Heart left ventricle (tissue), 16 donors: ENCODE measurements around the gene HS6ST3. TPM values are rescaled to one million over a fixed set of nuclear protein-coding genes. Genes with fewer than 3 reads are reported as not detected.

Experiments used
- ATAC-seq, 4 donors: fragments of 200-7000 bp; cut with Tn5 transposase; one replicate each; pipeline ENCODE4 v1.9.1; 2020 to 2022; ENCODE audit warnings: moderate library complexity in 4 of 4, mild to moderate bottlenecking in 3 of 4, moderate number of reproducible peaks in 1 of 4
- DNase-seq, 5 donors: peaks; one replicate each; pipeline ENCODE4 v3.0.0-alpha.2; 2020
- H3K27ac ChIP-seq, 12 donors: fragments of 200-600 bp; sonication (generic) in 4 of 12; one replicate each; pipeline versions ENCODE4 v1.5.0 to v1.8.0; 2016 to 2022; ENCODE audit warnings: mild to moderate bottlenecking in 2 of 12
- H3K27me3 ChIP-seq, 9 donors: fragments of 200-600 bp; sonication (generic) in 2 of 9; one replicate each; pipeline versions ENCODE4 v1.5.1 to v1.8.0; 2016 to 2022; ENCODE audit warnings: mild to moderate bottlenecking in 3 of 9
- H3K36me3 ChIP-seq, 9 donors: fragments of 200-600 bp; sonication (generic) in 2 of 9; one replicate each; pipeline versions ENCODE4 v1.5.0 to v1.8.0; 2018 to 2022; ENCODE audit warnings: mild to moderate bottlenecking in 2 of 9
- H3K4me1 ChIP-seq, 12 donors: fragments of 200-600 bp; sonication (generic) in 4 of 12; one replicate each; pipeline versions ENCODE4 v1.5.0 to v1.8.0; 2016 to 2022; ENCODE audit warnings: mild to moderate bottlenecking in 3 of 12
- H3K4me3 ChIP-seq, 12 donors: fragments of 200-600 bp; sonication (generic) in 4 of 12; one replicate each; pipeline versions ENCODE4 v1.5.0 to v1.8.0; 2017 to 2022; ENCODE audit warnings: mild to moderate bottlenecking in 9 of 12, moderate library complexity in 4 of 12
- H3K9me3 ChIP-seq, 12 donors: fragments of 200-600 bp; sonication (generic) in 4 of 12; one replicate each; pipeline versions ENCODE4 v1.5.0 to v1.8.0; 2016 to 2022; ENCODE audit warnings: mild to moderate bottlenecking in 1 of 12
- POLR2A ChIP-seq, 2 donors: fragments of 450-650 bp; IDR thresholded peaks; one replicate each; pipeline ENCODE4 v1.6.1; 2017; ENCODE audit warnings: antibody characterized with exemption in 2 of 2, mild to moderate bottlenecking in 2 of 2, moderate library complexity in 2 of 2
- WGBS, 4 donors: extraction: QIAGEN DNeasy Blood & Tissue Kit in 2 of 4; methylation state at CpG; one replicate each; pipeline versions ENCODE4 v1.1.5 to v1.1.7; 2013 to 2018; 5-methylcytosine and 5-hydroxymethylcytosine counted together
- intact Hi-C, 10 donors: fragments of 100-400 bp; cut with DNase I; formaldehyde crosslinking; loops; one replicate each; pipeline versions ENCODE4 v1.11.1 to v1.14.2; 2022
- polyA plus RNA-seq, 2 donors: library from polyadenylated mRNA; stranded (reverse); fragments of 200-250 nt; gene quantifications; one replicate each; pipeline ENCODE4 v1.2.3, GENCODE V29; 2013
- total RNA-seq, 9 donors: library from RNA; depleted of rRNA in 2 of 9; stranded (reverse); fragments of >200 nt in 2 of 9; fragmentation: NEBNext Ultra II Directional in 3 of 9; extraction: Animal tissue kit (Norgen Biotek cat#: 25700) in 3 of 9; gene quantifications; one replicate each; pipeline versions ENCODE4 v1.1.0 to v1.2.4, GENCODE V29; 2016 to 2023
- TF ChIP-seq, protein P1 (sequence below), 12 donors: fragments of 200-600 bp; sonication (generic) in 4 of 12; IDR thresholded peaks; one replicate each; pipeline versions ENCODE4 v1.5.0 to v1.8.0; 2018 to 2022; ENCODE audit warnings: antibody characterized with exemption in 12 of 12, mild to moderate bottlenecking in 5 of 12
- donor health status: ischemic (EF 13 %, LVEDD 7.1; RV severe dilation, severe dysfunction).
- donor health status: healthy with polysubstance abuse.
- donor health status: DM: no; HTN: yes; CAD: no.
- donor health status: DM: no; HTN: no; CAD: no.
- donor health status: ischemic (EF 25% LVEDD 6.9; RV normal size, moderate dysfunction).
- donor health status: ischemic (EF 25% LVEDD 5.7; RV mildly dilated, moderate dysfunction).
- donor health status: healthy.
- donor health status: DM: yes; HTN: yes; CAD: no.
- donor health status: ischemic (EF 35%, LVEDD 5.7; RV mildly dilated, moderate dysfunction).
- donor health status: nonischemic (EF 11% LVEDD 7.7; RV severe dilation, severe dysfunction).
- donor health status: DM: yes; HTN: yes; CAD: no.
- donor health status: PGD.
- donor health status: ischemic (EF 29% LVEDD 5.4; RV normal size, mild dysfunction).
- donor health status: nonischemic (EF 23%, LVEDD 6.1; RV moderate dilation, normal function).

The HS6ST3 gene
- total and polyA plus RNA-seq, 11 donors, result 0.01 to 5.2 (median 1.2) TPM

DNA sequence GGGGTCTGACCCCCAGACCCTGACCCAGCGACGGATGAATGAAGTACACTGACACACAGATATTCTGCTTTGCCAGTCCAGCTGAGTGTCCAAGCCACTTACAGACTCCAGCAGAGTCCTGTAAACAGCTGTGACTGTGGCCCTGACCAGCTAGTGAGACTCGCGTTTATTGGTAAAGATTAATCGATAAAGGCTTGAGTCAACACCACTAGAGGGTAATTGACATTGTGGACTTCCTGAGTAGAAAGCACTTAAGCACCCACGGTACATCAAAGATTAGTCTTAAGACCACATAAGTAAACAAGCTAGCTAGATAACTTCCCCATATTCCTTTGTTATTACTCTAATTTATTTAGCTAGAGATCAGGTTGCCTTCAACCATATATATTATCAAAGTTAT lies 758.4 kb downstream of the HS6ST3 start:
- no peak for TF ChIP-seq POLR2A (IDR thresholded peaks at IDR 0.05)
- TF ChIP-seq, protein P1, sequence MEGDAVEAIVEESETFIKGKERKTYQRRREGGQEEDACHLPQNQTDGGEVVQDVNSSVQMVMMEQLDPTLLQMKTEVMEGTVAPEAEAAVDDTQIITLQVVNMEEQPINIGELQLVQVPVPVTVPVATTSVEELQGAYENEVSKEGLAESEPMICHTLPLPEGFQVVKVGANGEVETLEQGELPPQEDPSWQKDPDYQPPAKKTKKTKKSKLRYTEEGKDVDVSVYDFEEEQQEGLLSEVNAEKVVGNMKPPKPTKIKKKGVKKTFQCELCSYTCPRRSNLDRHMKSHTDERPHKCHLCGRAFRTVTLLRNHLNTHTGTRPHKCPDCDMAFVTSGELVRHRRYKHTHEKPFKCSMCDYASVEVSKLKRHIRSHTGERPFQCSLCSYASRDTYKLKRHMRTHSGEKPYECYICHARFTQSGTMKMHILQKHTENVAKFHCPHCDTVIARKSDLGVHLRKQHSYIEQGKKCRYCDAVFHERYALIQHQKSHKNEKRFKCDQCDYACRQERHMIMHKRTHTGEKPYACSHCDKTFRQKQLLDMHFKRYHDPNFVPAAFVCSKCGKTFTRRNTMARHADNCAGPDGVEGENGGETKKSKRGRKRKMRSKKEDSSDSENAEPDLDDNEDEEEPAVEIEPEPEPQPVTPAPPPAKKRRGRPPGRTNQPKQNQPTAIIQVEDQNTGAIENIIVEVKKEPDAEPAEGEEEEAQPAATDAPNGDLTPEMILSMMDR (IDR thresholded peaks at IDR 0.05), result no peak
- Histone ChIP-seq H3K9me3 (no peaks in the 10 kb centered on the region), H3K27ac (no peak overlapping the region), H3K4me3 (no peak overlapping the region), H3K27me3 (no peaks in the 10 kb centered on the region), H3K36me3 (no peaks in the 10 kb centered on the region), H3K4me1 (no peaks in the 10 kb centered on the region)
- DNase-seq, result no peak
- ATAC-seq, result no peak
- intact Hi-C loops, result no loop called here
- whole genome bisulfite sequencing, 4 donors, result 83 to 86% (median 85%) methylated on average over 6 of the region's 6 CpGs

DNA sequence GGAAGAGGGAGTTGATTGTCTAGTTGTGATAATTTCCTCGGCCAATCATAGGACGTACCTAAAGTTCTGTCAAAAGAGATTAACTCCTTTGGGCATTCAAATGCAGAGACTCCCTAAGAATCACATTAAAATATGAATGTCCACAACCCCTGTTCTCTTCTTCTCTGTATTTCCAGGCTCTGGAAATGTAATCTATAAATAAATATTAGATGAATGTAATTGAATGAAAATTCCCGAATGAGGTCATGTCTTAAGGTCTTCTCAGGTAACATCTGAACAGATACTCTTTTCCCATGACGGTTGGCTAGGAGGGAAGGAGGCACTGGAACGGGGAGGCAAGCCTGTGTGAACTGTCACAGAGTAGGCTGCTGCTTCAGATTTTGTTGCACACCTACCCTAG lies 759.2 kb downstream of the HS6ST3 start:
- Histone ChIP-seq H3K27ac (no peak overlapping the region), H3K27me3 (no peaks in the 10 kb centered on the region), H3K4me1 (no peaks in the 10 kb centered on the region), H3K9me3 (no peaks in the 10 kb centered on the region), H3K4me3 (no peak overlapping the region), H3K36me3 (no peaks in the 10 kb centered on the region)
- ATAC-seq (no peak), DNase-seq (no peak)
- intact Hi-C loops, result no loop called here
- no peak for TF ChIP-seq POLR2A (IDR thresholded peaks at IDR 0.05)
- TF ChIP-seq, protein P1 (IDR thresholded peaks at IDR 0.05), result no peak
- WGBS, 4 donors, result 79 to 87% (median 84%) methylated on average over 5 of the region's 5 CpGs

DNA sequence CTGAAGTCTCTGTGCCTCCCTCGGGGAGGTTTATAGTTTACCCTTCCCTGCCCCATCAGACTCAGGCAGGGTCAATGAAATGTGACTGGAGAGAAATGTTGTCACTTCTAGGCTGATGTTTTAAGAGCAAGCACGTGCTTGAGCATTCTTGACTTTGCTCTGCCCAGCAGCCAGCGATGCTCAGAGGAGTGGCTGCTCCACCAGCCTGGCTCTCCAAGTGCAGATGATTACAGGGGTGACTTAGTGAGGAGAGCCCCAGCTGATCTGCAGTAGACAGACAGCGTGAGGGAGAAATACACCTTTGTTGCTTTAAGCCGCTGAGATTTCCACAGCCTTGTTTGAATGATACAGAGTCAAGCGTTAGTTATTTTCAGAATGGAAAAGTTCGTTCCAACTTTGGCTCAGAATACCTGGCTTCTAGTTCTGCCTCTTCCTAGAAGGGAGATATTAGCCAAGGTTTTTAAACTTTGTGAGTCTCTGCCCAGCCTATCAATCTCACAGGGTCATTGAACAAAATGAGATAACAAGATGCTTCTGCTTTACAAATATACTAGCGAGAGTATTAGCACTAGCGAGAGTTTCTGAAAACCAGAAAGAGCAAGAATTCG lies 760.7 kb downstream of the HS6ST3 start:
- no peak for DNase-seq
- WGBS, 4 donors, result 79 to 84% (median 82%) methylated on average over 10 of the region's 10 CpGs
- intact Hi-C loops, result no loop called here
- Histone ChIP-seq H3K27me3 (no peaks in the 10 kb centered on the region), H3K27ac (no peak overlapping the region), H3K4me3 (no peak overlapping the region), H3K9me3 (no peaks in the 10 kb centered on the region), H3K36me3 (no peaks in the 10 kb centered on the region), H3K4me1 (no peaks in the 10 kb centered on the region)
- no peak for ATAC-seq
- no peak for TF ChIP-seq POLR2A (IDR thresholded peaks at IDR 0.05)
- TF ChIP-seq, protein P1 (IDR thresholded peaks at IDR 0.05), result no peak

DNA sequence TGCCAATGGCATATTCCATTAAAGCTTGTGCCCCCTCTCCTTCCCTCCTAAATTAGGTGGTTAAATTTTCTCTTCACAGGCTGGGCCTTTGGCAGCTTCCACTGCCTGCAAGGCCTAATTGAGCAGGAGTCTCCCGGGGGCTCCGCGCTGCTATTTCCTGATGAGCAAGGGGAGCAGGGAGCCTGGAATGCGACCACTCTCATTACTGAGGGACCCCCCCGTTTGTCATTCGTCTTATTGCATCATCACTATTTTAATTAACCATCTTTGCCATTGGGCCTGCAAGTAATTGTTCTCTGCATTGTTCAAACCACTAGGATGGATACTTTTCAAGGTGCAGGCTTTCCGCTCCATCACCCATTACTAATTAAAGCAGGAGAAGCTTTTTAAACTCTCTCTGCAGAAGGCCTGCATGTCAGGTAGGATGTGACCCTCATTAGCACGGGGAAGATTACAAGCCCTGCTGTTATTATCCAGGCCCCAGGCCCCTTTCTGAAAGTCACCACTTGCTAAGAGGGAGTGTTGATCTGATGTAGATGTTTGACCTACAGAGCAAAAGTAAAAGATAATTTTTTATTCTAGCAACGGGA lies 762.0 kb downstream of the HS6ST3 start:
- WGBS, 4 donors, result 40 to 58% (median 51%) methylated on average over 8 to 9 of the region's 9 CpGs
- H3K27me3 ChIP-seq, result no peaks in the 10 kb centered on the region
- no peak for ATAC-seq
- H3K4me3 ChIP-seq, result no peak overlapping the region
- no peaks in the 10 kb centered on the region for H3K9me3 ChIP-seq
- TF ChIP-seq, protein P1 (IDR thresholded peaks at IDR 0.05), result no peak
- TF ChIP-seq POLR2A (IDR thresholded peaks at IDR 0.05), result no peak
- intact Hi-C loops, result no loop called here
- H3K36me3 ChIP-seq, result no peaks in the 10 kb centered on the region
- H3K4me1 ChIP-seq, result no peaks in the 10 kb centered on the region
- DNase-seq, result no peak
- H3K27ac ChIP-seq, result no peak overlapping the region
